HG02938 (cell line): Measurements from ENCODE around the gene BATF3.
"Not testable (repeated sequence)": the region's sequence is repeated elsewhere in the genome, so short reads cannot be mapped to it uniquely, and the experiment has no call there.

Source experiments
- ATAC-seq: cut with Tn5 transposase; IDR thresholded peaks from one replicate; pipeline ENCODE4 v1.9.1; 2021; ENCODE audit warnings: mild to moderate bottlenecking, moderate library complexity; ENCODE audit not compliant: unreplicated experiment

Gene BATF3

DNA sequence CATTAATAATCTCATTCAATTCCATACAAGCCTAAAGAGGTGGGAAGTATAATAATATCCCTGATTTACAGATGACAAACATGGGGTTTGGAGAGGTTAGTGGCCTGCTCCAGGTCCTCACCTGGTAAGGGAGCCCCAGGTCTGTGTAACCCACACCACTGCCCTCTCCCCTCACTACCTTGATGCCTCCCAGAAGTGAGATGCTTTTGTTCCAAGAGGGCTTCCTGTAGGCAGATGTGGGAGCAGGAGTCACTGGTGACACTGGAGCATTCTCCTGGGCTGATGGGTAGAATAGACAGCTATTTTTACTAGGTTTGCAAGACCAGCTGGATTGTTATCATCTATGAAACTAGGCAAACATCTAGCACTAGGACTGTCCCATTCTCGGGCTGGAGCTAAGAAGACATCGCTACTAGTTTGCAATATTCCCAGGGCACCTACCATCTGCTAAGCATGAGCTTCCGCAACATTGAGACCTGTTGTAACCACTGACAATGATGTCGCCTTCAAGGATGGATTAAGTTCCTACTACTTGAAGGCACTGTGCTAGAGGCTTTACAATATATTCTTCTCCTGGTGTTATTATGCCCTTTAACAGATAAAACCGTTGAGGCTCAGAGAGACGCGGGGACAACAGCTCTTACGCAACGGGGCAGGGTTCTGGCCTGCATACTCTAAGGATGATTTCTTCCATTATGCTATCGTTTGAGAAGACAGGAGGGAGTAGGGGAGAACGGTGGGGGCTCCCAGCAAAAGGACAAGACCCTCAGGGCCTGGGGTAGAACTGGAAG is 35.0 kb downstream of the BATF3 start:
- ATAC-seq: no peak

DNA sequence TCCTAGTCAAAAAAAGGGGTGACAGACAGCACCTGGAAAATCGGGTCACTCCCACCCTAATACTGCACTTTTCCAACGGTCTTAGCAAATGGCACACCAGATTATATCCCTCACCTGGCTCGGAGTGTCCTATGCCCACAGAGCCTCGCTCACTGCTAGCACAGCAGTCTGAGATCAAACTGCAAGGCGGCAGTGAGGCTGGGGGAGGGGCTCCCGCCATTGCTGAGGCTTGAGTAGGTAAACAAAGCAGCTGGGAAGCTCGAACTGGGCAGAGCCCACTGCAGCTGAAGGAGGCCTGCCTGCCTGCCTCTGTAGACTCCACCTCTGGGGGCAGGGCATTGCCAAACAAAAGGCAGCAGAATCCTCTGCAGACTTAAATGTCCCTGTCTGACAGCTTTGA is 41.4 kb downstream of the BATF3 start:
- ATAC-seq: not testable (repeated sequence)

DNA sequence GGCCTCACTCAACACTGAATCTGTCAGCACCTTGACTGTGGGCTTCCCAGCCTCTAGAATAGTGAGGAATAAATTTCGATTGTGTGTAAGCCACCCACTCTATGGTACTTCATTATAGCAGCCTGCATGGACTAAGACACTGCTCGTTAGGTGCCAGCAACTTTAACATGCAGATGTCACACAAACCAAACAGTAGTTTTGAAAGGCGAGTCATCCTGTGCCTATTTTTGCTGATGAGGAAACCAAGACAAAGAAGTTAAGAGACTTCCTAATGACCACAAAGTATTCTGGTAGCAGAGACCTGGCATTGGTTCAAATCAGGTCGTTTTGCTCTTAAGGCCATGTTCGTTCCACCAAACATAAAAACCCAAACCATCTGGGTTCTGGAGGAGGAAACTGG is 42.9 kb downstream of the BATF3 start:
- no peak for ATAC-seq

DNA sequence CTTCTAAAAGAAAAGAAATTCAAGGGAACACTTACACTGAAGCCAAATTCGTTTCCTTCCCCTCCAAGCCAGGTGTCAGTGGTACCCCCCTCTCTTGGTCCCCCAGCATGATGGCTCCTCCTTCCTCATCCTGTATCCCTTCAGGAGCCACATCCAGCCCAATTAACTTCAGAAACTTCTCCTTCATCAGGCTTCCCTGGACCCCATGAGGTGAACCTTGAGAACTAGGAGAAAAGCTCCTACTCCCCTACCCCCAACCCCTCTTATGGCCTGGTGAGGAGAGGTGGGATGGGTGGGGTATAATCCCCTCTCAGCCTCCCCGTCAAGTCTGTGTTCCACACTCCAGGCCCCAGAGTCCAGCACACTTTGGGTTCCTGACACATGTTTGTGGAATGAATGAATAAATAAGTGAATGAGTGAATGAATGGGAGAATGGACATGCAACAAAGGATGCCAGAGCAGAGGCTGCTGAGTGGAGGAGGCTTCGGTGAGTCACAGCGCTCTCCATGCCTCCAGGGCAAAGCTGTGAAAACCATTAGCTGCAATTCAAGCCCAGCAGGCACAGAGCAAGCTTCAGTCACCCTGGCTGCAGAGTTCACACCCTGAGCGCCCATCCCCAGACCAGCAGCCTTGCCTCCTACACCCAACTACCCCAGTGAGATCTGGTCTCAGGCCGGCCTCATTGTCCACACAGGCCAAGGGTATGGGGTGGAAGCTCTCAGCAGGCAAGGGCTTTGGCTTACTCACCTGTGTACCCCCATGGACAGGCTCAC is 43.8 kb downstream of the BATF3 start:
- ATAC-seq: no peak

DNA sequence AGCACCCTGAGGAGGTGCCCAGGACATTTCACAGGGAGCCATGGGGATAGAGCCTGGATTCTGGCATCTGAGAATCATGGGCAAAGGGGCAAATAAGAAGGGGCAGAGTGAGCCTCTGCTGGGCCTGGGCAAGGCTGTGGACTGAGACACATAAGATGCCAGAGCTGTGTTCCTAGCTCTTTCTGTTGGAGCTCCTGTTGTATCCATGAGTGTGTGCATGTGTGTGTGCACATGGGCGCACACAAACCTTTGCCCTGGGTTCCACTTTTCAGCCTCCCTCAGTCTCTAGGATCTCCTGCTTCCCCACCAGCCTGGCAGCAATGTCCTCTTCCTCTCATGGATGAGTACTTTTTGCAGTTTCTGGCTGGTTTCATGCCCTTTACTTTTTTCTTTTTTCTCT is 47.0 kb downstream of the BATF3 start:
- no peak for ATAC-seq

DNA sequence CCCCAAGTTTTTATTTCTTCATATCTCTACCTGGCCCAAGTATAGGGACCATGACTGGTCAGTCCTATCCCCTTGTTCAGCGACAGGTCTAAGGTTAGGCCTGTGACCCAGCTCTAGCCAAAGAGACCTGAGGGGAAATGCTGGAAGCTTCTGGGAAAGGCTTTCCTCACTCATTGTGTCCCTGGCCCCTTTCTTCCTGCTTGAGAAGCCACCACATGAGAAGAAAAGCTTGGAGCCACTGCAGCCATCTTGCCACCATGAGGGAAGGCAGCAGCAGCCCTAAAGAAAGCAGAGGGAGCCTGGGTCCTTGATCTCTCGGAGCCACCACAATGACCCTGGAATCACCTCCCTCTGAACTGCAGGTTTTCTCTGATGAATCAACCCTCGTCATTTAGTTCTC is 47.7 kb downstream of the BATF3 start:
- no peak for ATAC-seq

DNA sequence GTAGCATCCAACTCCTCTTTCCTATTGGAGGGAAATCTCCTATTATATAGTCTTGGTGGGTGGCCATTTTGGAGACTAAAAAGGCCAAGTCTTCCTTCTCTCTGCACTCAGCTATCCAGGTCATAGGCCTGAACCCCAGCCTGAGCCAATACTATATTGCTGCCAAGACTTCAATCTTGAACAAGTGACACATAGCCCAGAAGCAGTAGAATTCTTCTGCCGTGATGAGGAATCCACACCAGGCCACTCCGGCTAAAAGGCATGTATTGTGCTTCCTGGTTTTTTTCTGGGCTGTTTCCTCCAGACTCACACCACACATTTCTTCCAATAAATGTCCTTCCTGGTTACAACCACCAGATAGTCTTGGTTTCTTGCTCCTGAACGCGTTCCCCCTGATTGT is 48.1 kb downstream of the BATF3 start:
- no peak for ATAC-seq

DNA sequence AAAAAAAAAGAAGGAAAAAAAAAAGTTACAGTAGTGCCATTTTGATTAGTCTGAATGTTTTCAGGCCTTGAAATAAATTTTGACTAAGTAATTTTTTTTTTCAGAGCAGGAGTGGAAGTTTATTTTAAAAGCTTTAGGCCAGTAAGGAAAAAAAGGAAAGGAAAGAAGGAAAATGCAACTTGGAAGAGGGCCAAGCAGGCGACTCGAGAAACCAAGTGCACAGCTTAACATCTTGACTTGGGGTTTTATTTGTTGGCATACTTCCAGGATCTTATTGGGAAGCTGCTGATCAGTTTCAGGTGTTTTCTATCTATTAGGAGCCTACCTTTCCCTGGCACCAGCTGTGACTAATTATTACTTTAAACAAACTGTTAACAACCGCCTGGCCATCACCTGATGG is 49.4 kb downstream of the BATF3 start:
- ATAC-seq: no peak

DNA sequence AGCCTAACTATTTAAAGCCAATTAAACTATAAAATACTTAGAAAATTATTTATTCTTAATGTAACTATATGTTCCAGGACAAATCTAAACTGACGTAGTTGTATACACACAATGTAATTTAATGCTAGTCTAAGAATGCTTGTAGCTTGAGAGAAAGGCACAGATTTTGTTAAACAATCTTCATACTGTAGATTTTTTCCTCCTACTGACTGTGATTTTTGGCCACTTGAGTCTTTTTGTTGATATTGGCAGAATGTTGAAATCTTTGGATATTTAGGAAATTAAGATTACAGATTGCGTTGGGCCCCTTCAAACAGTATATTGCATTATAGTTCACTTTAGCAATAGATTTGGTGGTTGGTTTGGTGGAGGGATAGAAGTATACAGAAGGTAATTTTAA is 50.6 kb downstream of the BATF3 start:
- ATAC-seq: no peak

DNA sequence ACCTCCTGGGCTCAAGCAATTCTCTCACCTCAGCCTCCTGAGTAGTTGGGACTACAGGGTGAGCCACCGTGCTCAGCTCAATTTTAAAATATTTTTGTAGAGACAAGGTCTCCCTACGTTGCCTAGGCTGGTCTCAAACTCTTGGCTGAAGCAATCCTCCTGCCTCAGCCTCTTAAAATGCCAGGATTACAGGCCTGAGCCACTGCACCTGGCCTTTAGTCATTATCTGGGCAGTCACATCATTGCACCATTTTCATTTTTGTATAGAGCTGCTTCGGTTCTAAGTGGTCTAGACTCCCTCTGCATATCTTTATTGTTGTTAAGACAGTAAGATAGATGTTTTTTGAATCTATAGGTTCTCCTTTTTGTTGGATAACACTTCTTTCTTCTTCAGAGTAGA is 51.2 kb downstream of the BATF3 start:
- no peak for ATAC-seq

DNA sequence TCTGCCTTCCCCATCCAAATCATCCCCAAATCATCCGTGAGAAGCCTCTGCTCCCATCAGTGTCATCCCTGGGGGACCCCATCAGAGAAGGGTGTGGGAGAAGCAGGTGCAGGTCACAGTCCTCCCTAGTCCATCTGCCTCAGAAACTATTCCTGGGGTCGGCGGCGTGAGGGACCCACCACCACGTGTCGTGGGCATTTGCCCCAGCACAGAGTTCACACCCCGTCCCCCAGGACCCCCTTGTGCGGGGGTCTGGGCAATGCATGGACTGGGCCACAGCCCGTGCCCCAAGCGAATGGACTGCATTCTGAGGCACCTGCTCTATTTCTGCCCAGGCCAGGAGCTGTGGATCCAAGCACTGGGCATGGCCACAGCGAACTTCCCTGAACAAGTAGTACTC is 52.6 kb downstream of the BATF3 start:
- no peak for ATAC-seq

DNA sequence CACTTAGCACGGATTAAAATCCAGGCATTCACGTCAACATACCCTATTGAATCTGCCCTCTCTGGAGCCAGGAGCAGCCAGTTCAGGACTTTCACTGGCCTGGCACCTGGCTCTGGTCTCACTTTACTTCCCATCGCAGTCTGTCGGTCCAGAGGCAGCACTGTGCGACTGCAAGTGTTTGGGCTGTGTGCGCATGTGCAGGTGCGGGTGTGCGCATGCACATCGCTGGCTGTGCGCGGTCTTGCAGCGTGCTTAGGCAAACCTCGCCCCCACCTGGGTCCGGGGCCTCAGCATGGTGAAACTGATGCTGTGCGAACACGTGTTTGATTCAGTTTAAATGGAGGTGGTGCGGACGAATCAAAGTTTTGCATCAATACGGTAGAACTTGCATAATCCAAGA is 53.1 kb downstream of the BATF3 start:
- no peak for ATAC-seq

DNA sequence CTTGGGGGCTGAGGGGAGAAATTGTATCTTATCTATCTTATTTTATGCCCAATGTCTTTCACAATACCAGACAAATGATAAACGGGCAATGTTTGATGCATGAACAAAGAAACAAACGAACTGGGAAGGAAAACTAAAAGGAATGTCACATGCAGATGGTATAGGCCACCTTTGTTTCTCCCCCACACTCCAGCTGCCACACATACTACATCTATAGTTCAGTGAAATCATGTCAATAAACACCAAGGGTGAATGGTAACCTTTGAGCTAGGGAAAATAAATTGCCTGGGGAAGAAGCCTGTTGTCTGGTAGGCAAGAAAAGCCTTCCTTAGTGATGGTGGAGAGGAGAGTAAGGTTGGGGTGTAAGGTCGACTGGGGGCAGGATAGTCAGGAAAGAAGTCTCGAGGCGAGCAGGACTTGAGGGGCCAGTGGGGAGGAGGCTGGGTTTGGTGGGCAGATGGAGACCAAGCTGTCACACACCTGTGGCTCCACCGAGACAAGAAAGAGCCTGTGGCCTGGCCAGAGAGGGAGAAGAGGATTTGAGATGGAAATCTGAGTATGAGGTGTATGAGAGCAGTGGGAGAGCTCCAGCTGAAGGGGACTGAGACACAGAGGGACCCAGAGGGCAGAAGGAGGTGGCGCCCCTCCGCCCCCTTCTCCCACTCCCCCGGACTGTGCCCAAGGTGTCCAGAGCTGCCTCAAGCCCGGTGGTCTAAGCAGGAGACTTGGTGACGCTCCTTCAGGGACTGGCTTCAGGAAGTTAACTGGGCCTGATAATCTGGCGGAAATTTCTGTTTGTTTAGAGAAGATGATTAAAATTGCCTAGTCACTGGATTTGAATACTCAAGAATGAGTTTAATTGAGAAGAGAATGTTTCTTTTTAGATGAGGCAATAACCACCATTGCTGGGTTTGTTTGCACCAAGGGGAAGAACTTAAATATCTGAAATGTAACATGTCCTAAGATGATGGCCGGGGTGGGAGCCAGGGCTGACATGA is 53.8 kb downstream of the BATF3 start:
- no peak for ATAC-seq

DNA sequence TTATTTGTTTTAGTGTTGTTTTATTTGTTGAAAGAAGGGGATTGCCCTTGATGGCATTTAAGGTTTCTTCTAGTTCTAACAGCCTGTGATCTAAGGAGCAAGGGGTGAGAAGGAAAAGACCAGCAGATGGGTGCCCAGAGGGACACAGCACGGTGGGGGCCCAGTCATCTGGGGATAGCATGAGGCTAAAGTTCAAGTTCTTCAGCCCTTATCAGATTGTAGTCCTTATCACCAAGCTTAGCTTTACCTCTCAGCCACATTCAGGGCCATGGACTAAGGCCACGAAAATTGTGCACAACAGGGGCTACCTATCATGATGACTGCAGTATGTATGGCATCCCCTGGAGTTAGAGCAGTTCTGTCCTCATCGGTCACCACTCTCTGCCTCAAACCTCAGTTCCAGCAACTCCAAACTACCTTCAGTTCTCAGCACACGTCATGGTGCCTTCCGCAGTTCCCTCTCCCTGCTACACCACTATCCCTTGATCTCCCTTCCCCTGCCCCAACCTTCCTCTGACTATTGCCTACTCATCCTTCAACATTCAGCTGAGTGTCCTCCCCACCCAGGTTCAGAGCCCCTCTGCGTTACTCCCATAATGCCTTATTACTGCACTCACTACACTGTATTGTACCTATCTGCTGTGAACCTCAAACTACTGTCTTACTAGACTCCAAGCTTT is 54.6 kb downstream of the BATF3 start:
- no peak for ATAC-seq

DNA sequence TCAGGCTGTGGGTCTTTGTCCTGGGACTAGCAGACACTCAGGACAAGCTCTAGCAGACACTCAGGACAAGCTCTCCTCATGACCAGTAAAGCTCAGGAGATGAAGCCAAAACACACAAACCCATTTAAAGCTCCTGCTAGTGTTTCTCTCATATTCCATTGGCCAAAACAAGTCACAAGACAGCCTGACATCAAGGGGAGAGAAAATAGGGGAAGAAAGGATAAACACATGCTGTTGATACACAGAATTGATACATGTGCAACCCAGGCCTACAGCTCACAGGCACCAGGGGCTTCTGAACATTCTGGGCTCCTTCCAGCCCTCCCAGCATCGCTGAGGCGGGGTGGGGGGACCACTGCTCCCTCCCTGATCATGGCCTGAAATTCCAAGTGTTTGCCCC is 55.8 kb downstream of the BATF3 start:
- ATAC-seq: no peak

DNA sequence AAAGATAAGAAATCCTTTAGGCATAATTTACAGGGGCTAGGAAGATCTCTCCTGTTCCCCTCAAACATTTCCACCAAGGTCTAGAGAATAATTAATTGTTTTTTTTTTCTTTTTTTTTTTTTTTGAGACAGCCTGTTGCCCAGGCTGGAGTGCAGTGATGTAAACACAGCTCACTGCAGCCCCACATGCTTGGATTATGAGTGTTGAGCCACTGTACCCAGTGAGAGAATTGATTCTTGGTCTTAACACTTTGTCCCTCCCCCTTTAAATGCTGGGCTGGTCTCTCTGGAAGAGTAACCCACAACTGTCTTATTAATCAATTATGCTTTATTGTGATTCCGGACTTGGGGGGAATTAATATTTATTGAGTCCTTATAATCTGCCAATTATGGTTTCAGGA is 57.7 kb downstream of the BATF3 start:
- no peak for ATAC-seq

DNA sequence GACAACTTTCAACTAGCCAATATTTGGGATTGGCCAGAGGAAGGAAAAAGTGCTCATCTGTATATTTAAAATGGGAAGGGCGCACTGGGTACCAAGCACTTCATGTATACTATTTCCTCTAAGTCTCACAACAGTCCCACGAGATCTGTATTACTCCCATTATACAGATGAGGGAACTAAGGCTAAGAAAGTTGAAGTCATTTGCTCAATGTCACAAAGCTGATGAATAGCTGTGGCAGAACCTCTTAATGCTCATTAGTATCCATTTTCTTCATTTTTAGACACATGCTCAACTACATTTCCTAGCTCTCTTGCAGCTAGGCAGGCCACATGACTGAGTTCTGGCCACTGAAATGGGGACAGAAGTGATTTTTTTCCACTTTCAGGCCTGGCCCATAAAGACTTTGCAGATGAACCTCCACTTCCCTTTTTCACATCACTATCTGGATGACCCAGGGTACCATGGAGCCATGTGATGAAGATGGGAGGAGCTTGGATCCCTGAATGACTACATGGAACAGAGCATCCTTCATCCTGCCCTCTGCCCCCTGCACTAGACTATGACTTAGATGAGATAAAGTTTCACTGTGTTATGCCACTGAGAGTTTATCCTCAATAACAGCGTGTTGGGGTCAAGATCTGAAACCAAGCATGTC is 59.3 kb downstream of the BATF3 start:
- ATAC-seq: no peak

DNA sequence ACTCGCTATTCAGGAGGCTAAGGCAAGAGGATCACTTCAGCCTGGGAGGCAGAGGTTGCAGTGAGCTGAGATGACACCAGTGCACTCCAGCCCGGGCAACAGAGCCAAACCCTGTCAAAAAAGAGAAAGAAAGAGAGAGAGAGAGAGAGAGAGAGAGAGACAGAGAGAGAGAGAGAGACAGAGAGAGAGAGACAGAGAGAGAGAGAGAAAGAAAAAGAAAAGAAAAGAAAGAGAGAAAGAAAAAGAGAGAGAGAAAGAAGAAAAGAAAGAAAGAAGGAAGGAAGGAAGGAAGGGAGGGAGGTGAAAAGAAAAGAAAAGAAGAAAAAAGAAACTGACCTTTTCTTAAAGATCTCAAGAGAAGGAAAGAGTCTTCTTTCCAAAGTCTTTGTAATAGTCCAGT is 60.1 kb downstream of the BATF3 start:
- not testable (repeated sequence) for ATAC-seq

DNA sequence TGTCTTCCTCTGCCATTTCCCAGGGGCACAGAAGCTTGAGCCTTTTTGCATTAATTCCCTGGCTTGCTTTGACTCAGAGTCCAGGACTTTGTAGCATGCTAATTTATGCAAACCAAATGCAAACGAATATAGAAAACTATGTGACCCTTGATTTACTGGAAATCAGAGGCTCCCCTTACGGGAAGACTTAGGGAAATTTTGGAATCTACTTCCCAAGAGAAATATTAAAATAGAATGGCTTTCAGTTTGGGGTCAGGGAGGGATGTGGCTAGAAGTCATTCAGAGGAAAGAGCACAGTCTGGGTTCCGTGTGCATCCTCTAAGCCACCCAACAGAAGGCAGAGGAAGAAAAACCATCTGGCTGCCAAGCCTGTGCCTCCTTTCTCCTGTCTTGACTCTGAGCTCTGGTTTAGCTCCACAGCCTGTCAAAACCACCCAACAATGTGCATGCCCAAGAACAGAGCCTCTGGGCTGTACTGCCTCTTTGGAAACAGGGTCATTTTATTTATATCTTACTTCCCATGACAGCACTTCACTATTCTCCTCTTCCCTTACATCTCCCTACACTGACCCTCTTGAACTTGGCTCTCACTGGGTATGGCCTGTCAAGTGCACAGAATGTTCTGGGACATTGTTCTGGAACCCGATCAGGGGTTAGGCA is 61.0 kb downstream of the BATF3 start:
- ATAC-seq: no peak

DNA sequence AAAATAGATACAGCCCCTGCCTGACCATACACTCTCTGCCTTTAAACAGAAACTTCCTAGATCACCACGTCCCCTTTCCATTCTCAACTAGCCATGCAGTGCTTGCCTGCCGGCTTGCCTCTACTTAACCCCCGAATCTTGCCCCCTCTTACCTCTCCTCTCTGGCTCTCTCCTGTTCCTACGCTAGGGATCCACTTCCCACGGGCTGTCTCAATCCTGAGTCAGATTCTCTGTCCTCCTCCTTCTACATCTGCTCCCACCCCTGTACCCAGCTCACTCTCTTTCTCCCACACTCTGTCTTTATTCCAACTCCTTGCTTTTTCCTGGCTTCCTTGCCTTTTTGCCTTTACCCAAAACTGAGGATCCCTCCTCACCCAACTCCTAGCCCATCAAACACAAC is 61.7 kb downstream of the BATF3 start:
- ATAC-seq: no peak
